Ascending aorta (tissue), 2 donors: ENCODE measurements around the gene ATF1. TPM values are rescaled to one million over a fixed set of nuclear protein-coding genes. Genes with fewer than 3 reads are reported as not detected.

Experiments
- DNase-seq, 2 donors: peaks; one replicate each; pipeline ENCODE4 v3.0.0-alpha.2; 2019; ENCODE audit warnings: low spot score in 2 of 2
- H3K27ac ChIP-seq, 2 donors: fragments of 200-600 bp; sonication (generic); one replicate each; pipeline ENCODE4 v1.5.1; 2016 to 2017; ENCODE audit warnings: mild to moderate bottlenecking in 1 of 2
- H3K27me3 ChIP-seq: fragments of 200-600 bp; sonication (generic); one replicate; pipeline ENCODE4 v1.5.1; 2017
- H3K36me3 ChIP-seq, 2 donors: fragments of 200-600 bp; sonication (generic); one replicate each; pipeline ENCODE4 v1.5.1; 2016
- H3K4me1 ChIP-seq, 2 donors: fragments of 200-600 bp; sonication (generic); one replicate each; pipeline ENCODE4 v1.5.1; 2016 to 2017; ENCODE audit warnings: mild to moderate bottlenecking in 1 of 2
- H3K4me3 ChIP-seq, 2 donors: fragments of 200-600 bp; sonication (generic); one replicate each; pipeline ENCODE4 v1.5.1; 2016 to 2017; ENCODE audit warnings: mild to moderate bottlenecking in 1 of 2
- H3K9me3 ChIP-seq, 2 donors: fragments of 200-600 bp; sonication (generic); one replicate each; pipeline ENCODE4 v1.5.1; 2016
- CTCF ChIP-seq, 3 experiments: fragments of 200-600 bp in 2 of 3; fragments of 450-650 bp in 1 of 3; sonication (generic) in 2 of 3; IDR thresholded peaks; one replicate each; pipeline ENCODE4 v1.5.1; 2016 to 2019; ENCODE audit warnings: antibody characterized with exemption in 3 of 3, mild to moderate bottlenecking in 1 of 3, moderate library complexity in 1 of 3
- intact Hi-C: fragments of 100-400 bp; cut with DNase I; formaldehyde crosslinking; loops from one replicate; pipeline ENCODE4 v1.15.1; 2023
- total RNA-seq: library from RNA; depleted of rRNA; stranded (reverse); fragments of >200 nt; gene quantifications from one replicate; pipeline ENCODE4 v1.1.0, GENCODE V29; 2016

Gene ATF1
- total RNA-seq, 1 donor from 2014 or later = 6.8 TPM

- DNase-seq = no peak
- TF ChIP-seq CTCF (IDR thresholded peaks at IDR 0.05) = no peak
- Histone ChIP-seq H3K27me3 (no peaks in the 10 kb centered on the region), H3K4me1 (no peaks in the 10 kb centered on the region), H3K36me3 (peaks cover 16 to 35% of the 10 kb centered on the region in 2 donors), H3K9me3 (no peaks in the 10 kb centered on the region), H3K27ac (no peak overlapping the region), H3K4me3 (no peak overlapping the region)
- intact Hi-C loops = no loop called here
These were observed 15.0 kb downstream of the ATF1 start for GRCh38 chr12:50778663-50779590.

GRCh38 chr12:50780013-50780412, 16.1 kb downstream of the ATF1 start:
- Histone ChIP-seq H3K4me3 (no peak overlapping the region), H3K27me3 (no peaks in the 10 kb centered on the region), H3K4me1 (no peaks in the 10 kb centered on the region), H3K27ac (no peak overlapping the region), H3K9me3 (no peaks in the 10 kb centered on the region), H3K36me3 (peaks cover 16 to 36% of the 10 kb centered on the region in 2 donors)
- DNase-seq = no peak
- intact Hi-C loops = no loop called here
- no peak for TF ChIP-seq CTCF (IDR thresholded peaks at IDR 0.05)

GRCh38 chr12:50784501-50784900, 20.6 kb downstream of the ATF1 start:
- TF ChIP-seq CTCF (IDR thresholded peaks at IDR 0.05) = no peak
- H3K36me3 ChIP-seq = peaks cover 18 to 35% of the 10 kb centered on the region in 2 donors
- H3K4me3 ChIP-seq = no peak overlapping the region
- H3K27ac ChIP-seq = no peak overlapping the region
- H3K4me1 ChIP-seq = peaks cover 2 to 3% of the 10 kb centered on the region in 2 donors
- no peak for DNase-seq
- intact Hi-C loops = no loop called here
- H3K9me3 ChIP-seq = no peaks in the 10 kb centered on the region
- H3K27me3 ChIP-seq = no peaks in the 10 kb centered on the region

- TF ChIP-seq CTCF (IDR thresholded peaks at IDR 0.05) = no peak
- Histone ChIP-seq H3K4me3 (no peak overlapping the region), H3K27me3 (no peaks in the 10 kb centered on the region), H3K9me3 (no peaks in the 10 kb centered on the region), H3K27ac (no peak overlapping the region), H3K4me1 (peaks cover 2 to 3% of the 10 kb centered on the region in 2 donors), H3K36me3 (peaks cover 18 to 29% of the 10 kb centered on the region in 2 donors)
- intact Hi-C loops = no loop called here
- no peak for DNase-seq
These were observed 21.6 kb downstream of the ATF1 start for GRCh38 chr12:50785406-50786001.

GRCh38 chr12:50786498-50787231, 22.8 kb downstream of the ATF1 start:
- no peak for DNase-seq
- intact Hi-C loops = no loop called here
- TF ChIP-seq CTCF (IDR thresholded peaks at IDR 0.05) = no peak
- no peak overlapping the region for H3K4me3 ChIP-seq
- H3K27ac ChIP-seq = peak overlapping the region; percentile 39 to 46
- no peaks in the 10 kb centered on the region for H3K27me3 ChIP-seq
- H3K36me3 ChIP-seq = peaks cover 7 to 19% of the 10 kb centered on the region in 2 donors
- peaks cover 2 to 3% of the 10 kb centered on the region in 2 donors for H3K4me1 ChIP-seq
- H3K9me3 ChIP-seq = no peaks in the 10 kb centered on the region
